Right lobe of liver (tissue), 4 donors: ENCODE results near the gene APBA1.
"Not testable (repeated sequence)": the region's sequence is repeated elsewhere in the genome, so short reads cannot be mapped to it uniquely, and the experiment has no call there.

ENCODE experiments used
- CTCF ChIP-seq, 4 donors: fragments of 200-600 bp in 3 of 4; fragments of 450-650 bp in 1 of 4; IDR thresholded peaks; one replicate each; pipeline versions ENCODE4 v1.5.1 to v1.8.0; 2016 to 2022; ENCODE audit warnings: antibody characterized with exemption in 4 of 4, mild to moderate bottlenecking in 2 of 4
- POLR2A ChIP-seq: fragments of 450-650 bp; IDR thresholded peaks from one replicate; pipeline ENCODE4 v1.6.1; 2017; ENCODE audit warnings: antibody characterized with exemption, mild to moderate bottlenecking
- donor health status: DM: no; HTN: no; CAD: no.
- donor health status: DM: no; HTN: no; CAD: no.
- donor health status: DM: no; HTN: yes; CAD: no.

- not testable (repeated sequence) for TF ChIP-seq CTCF (IDR thresholded peaks at IDR 0.05); POLR2A
Observed at GRCh38 chr9:69440254-69440955, 231.8 kb downstream of the APBA1 start.
